Activated CD4-positive, CD25-positive, alpha-beta regulatory T cell treated with anti-CD3 and anti-CD28 coated beads, Interleukin-2, amount 50 U/mL, for 16 hours (primary cell): ENCODE data around the gene INO80B.
A peak's percentile ranks its signal among the peaks of the same experiment; 100 is the strongest.

Experiments
- DNase-seq: peaks from one replicate; pipeline ENCODE4 v3.0.0-alpha.2; 2020; ENCODE audit warnings: low read depth, low spot score

Gene INO80B

GRCh38 chr2:74502147-74502719 lies 47.3 kb downstream of the INO80B start:
- DNase-seq: no peak

GRCh38 chr2:74502720-74503505 lies 48.0 kb downstream of the INO80B start:
- DNase-seq: no peak

GRCh38 chr2:74503506-74504475 lies 48.9 kb downstream of the INO80B start:
- no peak for DNase-seq

- no peak for DNase-seq
Measured at GRCh38 chr2:74504591-74504990, 49.7 kb downstream of the INO80B start.

- DNase-seq: no peak
Measured at GRCh38 chr2:74505448-74506246, 50.8 kb downstream of the INO80B start.

- peak; percentile 95 for DNase-seq
Measured at GRCh38 chr2:74507145-74507925, 52.4 kb downstream of the INO80B start, which contains the start of gene PCGF1. Gene PCGF1 (minus strand): TSS chr2:74507695. CDS start chr2:74507668, 27 bp downstream.
